Measurements from ENCODE around the gene PRKN. TPM values are rescaled to one million over a fixed set of nuclear protein-coding genes. Genes with fewer than 3 reads are reported as not detected.

The PRKN gene
- total and polyA plus RNA-seq, 2 experiments from 2014 or later, result 2.3 to 3.9 TPM

DNA sequence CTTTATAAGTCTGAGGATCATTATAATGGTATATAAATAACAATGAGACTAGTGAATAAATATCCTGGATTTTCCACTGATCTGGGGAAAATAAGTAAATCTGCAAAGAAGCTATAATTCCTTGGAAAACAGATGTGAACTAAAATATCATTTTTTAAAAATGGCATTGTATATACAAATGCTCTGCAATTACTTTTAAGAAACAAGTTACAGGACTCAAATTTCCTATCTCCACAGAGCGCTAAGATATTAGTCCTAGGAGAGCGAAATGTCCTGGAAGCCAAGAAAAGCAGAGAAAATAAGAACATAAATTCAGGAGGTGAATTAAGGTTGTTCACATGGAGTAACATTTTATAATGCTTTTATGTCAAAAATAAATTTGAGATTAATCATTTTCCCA, 61.3 kb downstream of the PRKN start:
- no peak for DNase-seq (ENCODE audit: low spot score)
- no peaks in the 10 kb centered on the region for H3K27me3 ChIP-seq
- no peak overlapping the region for H2AFZ ChIP-seq
- TF ChIP-seq CTCF (IDR thresholded peaks at IDR 0.05; ENCODE audit: poor library complexity), result no peak
- TF ChIP-seq EZH2phosphoT487 (IDR thresholded peaks at IDR 0.05; ENCODE audit: low read depth, severe bottlenecking, unreplicated experiment), result no peak
- TF ChIP-seq EZH2 (IDR thresholded peaks at IDR 0.05; ENCODE audit: borderline replicate concordance), result no peak
- H4K20me1 ChIP-seq (ENCODE audit: insufficient read depth, poor library complexity, severe bottlenecking), result no peaks in the 10 kb centered on the region
- no peaks in the 10 kb centered on the region for H3K79me2 ChIP-seq
- H3K4me2 ChIP-seq, result no peak overlapping the region
- 89% methylated on average over 2 of the region's 2 CpGs for WGBS (ENCODE audit: low lambda C conversion rate, missing lambda C conversion rate)
- H3K27ac ChIP-seq, result no peak overlapping the region
- no peak overlapping the region for H3K4me3 ChIP-seq
- no peaks in the 10 kb centered on the region for H3K4me1 ChIP-seq (ENCODE audit: insufficient read depth)
- H3K9me3 ChIP-seq (ENCODE audit: low read depth), result no peaks in the 10 kb centered on the region
- no peaks in the 10 kb centered on the region for H3K9me2 ChIP-seq (replicated peaks; ENCODE audit: insufficient read depth)
- H3K36me3 ChIP-seq (replicated peaks; ENCODE audit: insufficient read depth, low read depth), result no peaks in the 10 kb centered on the region

DNA sequence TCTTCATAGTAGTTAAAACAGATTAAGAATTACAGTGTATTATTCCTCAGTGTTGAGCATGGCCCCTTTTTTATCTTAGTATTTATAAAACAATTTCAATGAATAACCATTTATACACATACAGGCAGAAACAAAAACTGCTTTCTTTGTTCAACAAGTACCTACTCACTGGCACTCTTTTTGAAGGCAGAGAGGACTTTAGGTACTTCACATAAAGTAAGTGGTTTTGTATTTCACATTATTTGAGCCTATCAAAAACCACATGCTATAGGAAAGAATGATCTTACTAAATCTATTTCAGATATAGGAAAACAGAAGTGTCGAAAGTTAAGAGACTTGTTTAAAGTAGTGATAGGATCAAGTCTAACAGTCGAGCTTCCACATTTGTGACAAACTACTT, 73.8 kb downstream of the PRKN start:
- H3K4me1 ChIP-seq (ENCODE audit: insufficient read depth), result no peaks in the 10 kb centered on the region
- H3K27me3 ChIP-seq, result no peaks in the 10 kb centered on the region
- 83% methylated on average over 2 of the region's 2 CpGs for WGBS (ENCODE audit: low lambda C conversion rate, missing lambda C conversion rate)
- H3K9me2 ChIP-seq (replicated peaks; ENCODE audit: insufficient read depth), result no peaks in the 10 kb centered on the region
- H2AFZ ChIP-seq, result no peak overlapping the region
- DNase-seq (ENCODE audit: low spot score), result no peak
- H3K9me3 ChIP-seq (ENCODE audit: low read depth), result no peaks in the 10 kb centered on the region
- no peak overlapping the region for H3K4me2 ChIP-seq
- H4K20me1 ChIP-seq (ENCODE audit: insufficient read depth, poor library complexity, severe bottlenecking), result no peaks in the 10 kb centered on the region
- H3K4me3 ChIP-seq, result no peak overlapping the region
- no peak for TF ChIP-seq CTCF (IDR thresholded peaks at IDR 0.05; ENCODE audit: poor library complexity)
- TF ChIP-seq EZH2phosphoT487 (IDR thresholded peaks at IDR 0.05; ENCODE audit: low read depth, severe bottlenecking, unreplicated experiment), result no peak
- no peak for TF ChIP-seq EZH2 (IDR thresholded peaks at IDR 0.05; ENCODE audit: borderline replicate concordance)
- no peaks in the 10 kb centered on the region for H3K36me3 ChIP-seq (replicated peaks; ENCODE audit: insufficient read depth, low read depth)
- no peaks in the 10 kb centered on the region for H3K79me2 ChIP-seq
- no peak overlapping the region for H3K27ac ChIP-seq

- DNase-seq (ENCODE audit: low spot score), result no peak
- Histone ChIP-seq H3K4me3 (no peak overlapping the region), H3K27ac (no peak overlapping the region), H3K79me2 (no peaks in the 10 kb centered on the region), H3K27me3 (no peaks in the 10 kb centered on the region), H3K4me2 (no peak overlapping the region), H3K4me1 (ENCODE audit: insufficient read depth) (no peaks in the 10 kb centered on the region), H4K20me1 (ENCODE audit: insufficient read depth, poor library complexity, severe bottlenecking) (no peaks in the 10 kb centered on the region), H3K36me3 (replicated peaks; ENCODE audit: insufficient read depth, low read depth) (no peaks in the 10 kb centered on the region), H3K9me2 (replicated peaks; ENCODE audit: insufficient read depth) (no peaks in the 10 kb centered on the region), H2AFZ (no peak overlapping the region), H3K9me3 (ENCODE audit: low read depth) (no peaks in the 10 kb centered on the region)
- no peak for TF ChIP-seq EZH2 (IDR thresholded peaks at IDR 0.05; ENCODE audit: borderline replicate concordance)
- no peak for TF ChIP-seq CTCF (IDR thresholded peaks at IDR 0.05; ENCODE audit: poor library complexity)
- TF ChIP-seq EZH2phosphoT487 (IDR thresholded peaks at IDR 0.05; ENCODE audit: low read depth, severe bottlenecking, unreplicated experiment), result no peak
- 75% methylated on average over 3 of the region's 3 CpGs for WGBS (ENCODE audit: low lambda C conversion rate, missing lambda C conversion rate)
These were observed 76.1 kb downstream of the PRKN start for GRCh38 chr6:162651505-162651904.

DNA sequence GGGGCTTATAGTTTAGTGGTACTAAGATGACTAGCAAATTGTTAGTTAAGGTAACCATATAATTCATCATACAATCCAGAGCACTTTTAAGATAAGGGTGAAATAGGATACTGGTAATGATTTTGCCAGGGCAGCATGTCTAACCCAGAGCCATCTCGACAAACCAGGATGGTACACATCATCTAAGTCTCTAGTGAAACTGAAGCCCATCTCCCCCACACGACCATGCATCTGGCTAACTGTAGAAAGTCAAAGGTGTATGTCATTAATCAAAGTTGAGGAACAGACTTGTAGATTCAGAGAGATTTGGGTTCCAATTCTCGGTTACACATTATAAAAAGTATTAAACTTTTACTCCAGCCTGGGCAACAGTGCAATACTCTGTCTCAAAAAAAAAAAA, 78.3 kb downstream of the PRKN start:
- 67% methylated on average over 3 of the region's 3 CpGs for WGBS (ENCODE audit: low lambda C conversion rate, missing lambda C conversion rate)

More for the DNA sequence above, 78.3 kb downstream of the PRKN start:
- H3K27ac ChIP-seq, result no peak overlapping the region
- no peaks in the 10 kb centered on the region for H3K27me3 ChIP-seq
- H3K4me2 ChIP-seq, result no peak overlapping the region
- H2AFZ ChIP-seq, result no peak overlapping the region
- H3K9me3 ChIP-seq (ENCODE audit: low read depth), result no peaks in the 10 kb centered on the region
- H3K79me2 ChIP-seq, result no peaks in the 10 kb centered on the region
- no peaks in the 10 kb centered on the region for H4K20me1 ChIP-seq (ENCODE audit: insufficient read depth, poor library complexity, severe bottlenecking)
- DNase-seq (ENCODE audit: low spot score), result no peak
- TF ChIP-seq EZH2 (IDR thresholded peaks at IDR 0.05; ENCODE audit: borderline replicate concordance) (no peak), CTCF (IDR thresholded peaks at IDR 0.05; ENCODE audit: poor library complexity) (no peak), EZH2phosphoT487 (IDR thresholded peaks at IDR 0.05; ENCODE audit: low read depth, severe bottlenecking, unreplicated experiment) (no peak)
- no peaks in the 10 kb centered on the region for H3K4me1 ChIP-seq (ENCODE audit: insufficient read depth)
- H3K36me3 ChIP-seq (replicated peaks; ENCODE audit: insufficient read depth, low read depth), result no peaks in the 10 kb centered on the region
- H3K4me3 ChIP-seq, result no peak overlapping the region
- no peaks in the 10 kb centered on the region for H3K9me2 ChIP-seq (replicated peaks; ENCODE audit: insufficient read depth)
